RPMI7951 (cell line): ENCODE measurements around the gene FCGR2B. TPM values are rescaled to one million over a fixed set of nuclear protein-coding genes. Genes with fewer than 3 reads are reported as not detected.
"Not testable (repeated sequence)": the region's sequence is repeated elsewhere in the genome, so short reads cannot be mapped to it uniquely, and the experiment has no call there.

Source experiments
- DNase-seq: peaks from one replicate; pipeline ENCODE4 v3.0.0-alpha.2; 2012; ENCODE audit warnings: low read depth
- total RNA-seq: library from RNA; depleted of rRNA; stranded (reverse); fragments of >200 nt; shearing (Covaris generic); gene quantifications from 2 replicates; pipeline ENCODE4 v1.2.3, GENCODE V29; 2014

The FCGR2B gene
- total RNA-seq, 1 experiment from 2014 or later = under 0.01 TPM

- DNase-seq = peak; percentile 60
Measured at GRCh38 chr1:161647507-161648360, 15.2 kb upstream of the FCGR2B start.

- not testable (repeated sequence) for DNase-seq
Measured at GRCh38 chr1:161653541-161653940, 9.4 kb upstream of the FCGR2B start.

- DNase-seq = not testable (repeated sequence)
Measured at GRCh38 chr1:161653971-161654370, 9.0 kb upstream of the FCGR2B start.

GRCh38 chr1:161658524-161658923 lies 4.4 kb upstream of the FCGR2B start:
- DNase-seq = not testable (repeated sequence)

GRCh38 chr1:161661660-161662311 lies 1.2 kb upstream of the FCGR2B start:
- not testable (repeated sequence) for DNase-seq

- DNase-seq = not testable (repeated sequence)
Measured at GRCh38 chr1:161663569-161663968, 626 bp downstream of the FCGR2B start.

- not testable (repeated sequence) for DNase-seq
Measured at GRCh38 chr1:161664689-161665088, 1.7 kb downstream of the FCGR2B start.

- peak; percentile 32 for DNase-seq
Measured at GRCh38 chr1:161671045-161672020, 8.4 kb downstream of the FCGR2B start.

- DNase-seq = not testable (repeated sequence)
Measured at GRCh38 chr1:161673437-161673836, 10.5 kb downstream of the FCGR2B start.

GRCh38 chr1:161674447-161674846 lies 11.5 kb downstream of the FCGR2B start:
- not testable (repeated sequence) for DNase-seq

- DNase-seq = not testable (repeated sequence)
Measured at GRCh38 chr1:161674908-161675307, 12.0 kb downstream of the FCGR2B start.

GRCh38 chr1:161676441-161676840 lies 13.5 kb downstream of the FCGR2B start:
- peak; percentile 37 for DNase-seq

GRCh38 chr1:161676958-161677689 lies 14.2 kb downstream of the FCGR2B start:
- no peak for DNase-seq

GRCh38 chr1:161678500-161678899 lies 15.6 kb downstream of the FCGR2B start:
- no peak for DNase-seq

GRCh38 chr1:161681879-161682278 lies 18.9 kb downstream of the FCGR2B start:
- DNase-seq = no peak

GRCh38 chr1:161688946-161689345 lies 26.0 kb downstream of the FCGR2B start:
- no peak for DNase-seq

GRCh38 chr1:161691846-161692245 lies 28.9 kb downstream of the FCGR2B start:
- no peak for DNase-seq

- DNase-seq = not testable (repeated sequence)
Measured at GRCh38 chr1:161693020-161693712, 30.2 kb downstream of the FCGR2B start.

GRCh38 chr1:161698302-161698701 lies 35.4 kb downstream of the FCGR2B start:
- DNase-seq = not testable (repeated sequence)

- DNase-seq = no peak
Measured at GRCh38 chr1:161702250-161702649, 39.3 kb downstream of the FCGR2B start.
